Epithelial cell of proximal tubule (primary cell): ENCODE measurements around the gene HERC3. TPM values are rescaled to one million over a fixed set of nuclear protein-coding genes. Genes with fewer than 3 reads are reported as not detected.

Experiments
- DNase-seq: peaks from one replicate; pipeline ENCODE4 v3.0.0-alpha.2; 2011; ENCODE audit warnings: low read depth
- H3K4me3 ChIP-seq: 2 replicates; pipeline ENCODE4 v1.5.1; 2011; ENCODE audit warnings: low read depth, mild to moderate bottlenecking, low read length
- CTCF ChIP-seq: conservative IDR thresholded peaks from 2 replicates; pipeline ENCODE4 v1.5.1; 2012; ENCODE audit warnings: low read depth, mild to moderate bottlenecking, low read length
- total RNA-seq: library from RNA; depleted of rRNA; stranded (reverse); fragments of >200 nt; gene quantifications from 2 replicates; pipeline ENCODE4 v1.2.3, GENCODE V29; 2015

Gene HERC3
- total RNA-seq, 1 donor from 2014 or later = 14.0 TPM

GRCh38 chr4:88616275-88617150, 24.2 kb downstream of the HERC3 start:
- H3K4me3 ChIP-seq = no peak overlapping the region
- no peak for DNase-seq
- TF ChIP-seq CTCF = no peak

- DNase-seq = no peak
- no peak for TF ChIP-seq CTCF
- no peak overlapping the region for H3K4me3 ChIP-seq
Measured at GRCh38 chr4:88618782-88619485, 26.7 kb downstream of the HERC3 start.

GRCh38 chr4:88619971-88620370, 27.7 kb downstream of the HERC3 start:
- no peak for TF ChIP-seq CTCF

GRCh38 chr4:88621763-88622327, 29.6 kb downstream of the HERC3 start:
- TF ChIP-seq CTCF = no peak
- no peak overlapping the region for H3K4me3 ChIP-seq
- DNase-seq = no peak

More at GRCh38 chr4:88619971-88620370, 27.7 kb downstream of the HERC3 start:
- H3K4me3 ChIP-seq = no peak overlapping the region
- no peak for DNase-seq

GRCh38 chr4:88623097-88623496, 30.8 kb downstream of the HERC3 start:
- TF ChIP-seq CTCF = no peak
- no peak overlapping the region for H3K4me3 ChIP-seq
- DNase-seq = no peak

GRCh38 chr4:88628746-88629145, 36.5 kb downstream of the HERC3 start:
- no peak for TF ChIP-seq CTCF
- no peak overlapping the region for H3K4me3 ChIP-seq
- no peak for DNase-seq
